H1 (cell line): ENCODE results near the gene APMAP. TPM values are rescaled to one million over a fixed set of nuclear protein-coding genes. Genes with fewer than 3 reads are reported as not detected.

Source experiments
- CTCF ChIA-PET: fragments of 300-600 bp; sonication (Branson Sonifier 250); formaldehyde crosslinking; loops from one replicate; lab custom pipeline; 2021; ENCODE audit not compliant: partially characterized antibody; lab: Charles Lee
- POLR2A ChIA-PET: fragments of 300-600 bp; sonication (Branson Sonifier 250); formaldehyde crosslinking; loops from one replicate; lab custom pipeline; 2021; ENCODE audit warnings: inconsistent platforms; ENCODE audit not compliant: partially characterized antibody; lab: Charles Lee
- DNase-seq, 2 experiments: peaks; one replicate each; pipeline versions ENCODE4 v3.0.0 to v3.0.0-alpha.2; 2010 to 2022; ENCODE audit warnings: low spot score in 2 of 2, low read depth in 1 of 2, mixed read lengths in 1 of 2
- FAIRE-seq: peaks from 2 replicates; lab custom pipeline; 2011; peaks lifted over from hg19 to GRCh38; lab: Jason Lieb, UNC
- H2AFZ ChIP-seq: 2 replicates; pipeline ENCODE4 v1.8.1; 2012; ENCODE audit warnings: low read length, inconsistent platforms
- H2AK5ac ChIP-seq: 2 replicates; pipeline ENCODE4 v1.6.1; 2013; ENCODE audit warnings: low read depth, low read length
- H2BK120ac ChIP-seq: replicated peaks from 2 replicates; pipeline ENCODE3; 2013; ENCODE audit warnings: low read depth, low read length, inconsistent platforms
- H2BK12ac ChIP-seq: 2 replicates; pipeline ENCODE4 v1.6.1; 2013; ENCODE audit warnings: low read depth, low read length
- H2BK15ac ChIP-seq: 2 replicates; pipeline ENCODE4 v1.6.1; 2013; ENCODE audit warnings: low read length
- H2BK20ac ChIP-seq: 2 replicates; pipeline ENCODE4 v1.6.1; 2013; ENCODE audit warnings: low read length
- H2BK5ac ChIP-seq: 2 replicates; pipeline ENCODE4 v1.6.1; 2013; ENCODE audit warnings: low read depth, low read length
- H3K14ac ChIP-seq: 2 replicates; pipeline ENCODE4 v1.6.1; 2013; ENCODE audit warnings: inconsistent platforms; ENCODE audit not compliant: insufficient read length
- H3K18ac ChIP-seq: 2 replicates; pipeline ENCODE4 v1.6.1; 2013; ENCODE audit warnings: low read length; ENCODE audit errors: extremely low read depth
- H3K23ac ChIP-seq: 2 replicates; pipeline ENCODE4 v1.6.1; 2013; ENCODE audit warnings: inconsistent platforms; ENCODE audit not compliant: insufficient read length
- H3K23me2 ChIP-seq: 2 replicates; pipeline ENCODE4 v1.6.1; 2013; ENCODE audit warnings: low read depth, low read length
- H3K27ac ChIP-seq: 2 replicates; pipeline ENCODE4 v1.6.1; 2011; ENCODE audit warnings: low read depth, low read length, inconsistent platforms
- H3K27me3 ChIP-seq, 4 experiments: replicated peaks in 1 of 4; 1 replicate in 1 of 4; 2 replicates in 3 of 4; pipeline versions ENCODE4 v1.6.1 to v1.8.1; 2011 to 2013; ENCODE audit warnings: low read length in 3 of 4, mild to moderate bottlenecking in 3 of 4, inconsistent platforms in 2 of 4, mixed read lengths in 2 of 4, moderate library complexity in 1 of 4; ENCODE audit not compliant: control insufficient read depth in 3 of 4, insufficient read depth in 3 of 4; ENCODE audit errors: extremely low read depth in 1 of 4
- H3K36me3 ChIP-seq, 4 experiments: 2 replicates each; pipeline versions ENCODE4 v1.6.1 to v1.8.1; 2011 to 2013; ENCODE audit warnings: mild to moderate bottlenecking in 4 of 4, low read length in 3 of 4, moderate library complexity in 2 of 4, control low read depth in 1 of 4, inconsistent platforms in 1 of 4; ENCODE audit not compliant: insufficient read depth in 4 of 4, control insufficient read depth in 2 of 4
- H3K4ac ChIP-seq: replicated peaks from 2 replicates; pipeline ENCODE3; 2013; ENCODE audit warnings: low read length, low read depth, mixed read lengths, inconsistent platforms; ENCODE audit not compliant: insufficient read length
- H3K4me1 ChIP-seq, 4 experiments: replicated peaks in 1 of 4; 1 replicate in 1 of 4; 2 replicates in 3 of 4; pipeline versions ENCODE4 v1.6.1 to v1.8.1; 2011 to 2013; ENCODE audit warnings: low read length in 3 of 4, inconsistent platforms in 2 of 4, mixed read lengths in 1 of 4; ENCODE audit not compliant: insufficient read depth in 4 of 4, control insufficient read depth in 3 of 4
- H3K4me2 ChIP-seq, 2 experiments: 2 replicates each; pipeline versions ENCODE4 v1.6.1 to v1.8.1; 2011 to 2013; ENCODE audit warnings: low read depth in 2 of 2, low read length in 2 of 2, control low read depth in 1 of 2, inconsistent platforms in 1 of 2, mild to moderate bottlenecking in 1 of 2; ENCODE audit not compliant: insufficient read depth in 1 of 2
- H3K4me3 ChIP-seq, 4 experiments: fragments of 200-600, 300-600 bp in 1 of 4; sonication (generic), shearing (Covaris generic), sonication (Bioruptor Twin) in 1 of 4; 2 replicates each; pipeline versions ENCODE4 v1.5.1 to v1.8.1; 2011 to 2016; ENCODE audit warnings: low read length in 4 of 4, low read depth in 3 of 4, control low read depth in 2 of 4, inconsistent platforms in 2 of 4, mild to moderate bottlenecking in 2 of 4, mixed read lengths in 1 of 4, moderate library complexity in 1 of 4; ENCODE audit not compliant: insufficient read depth in 2 of 4; ENCODE audit errors: extremely low read depth in 1 of 4
- H3K56ac ChIP-seq: replicated peaks from 2 replicates; pipeline ENCODE3; 2013; ENCODE audit warnings: low read depth, mild to moderate bottlenecking, mixed read lengths, low read length, inconsistent platforms; ENCODE audit not compliant: insufficient read length
- H3K79me1 ChIP-seq: 2 replicates; pipeline ENCODE4 v1.6.1; 2013; ENCODE audit warnings: low read depth, low read length, control low read depth
- H3K79me2 ChIP-seq, 2 experiments: 2 replicates each; pipeline versions ENCODE4 v1.6.1 to v1.8.1; 2012 to 2013; ENCODE audit warnings: low read length in 2 of 2, mild to moderate bottlenecking in 2 of 2, inconsistent platforms in 1 of 2; ENCODE audit not compliant: insufficient read depth in 2 of 2, control insufficient read depth in 1 of 2
- H3K9ac ChIP-seq, 4 experiments: replicated peaks in 1 of 4; 1 replicate in 1 of 4; 2 replicates in 3 of 4; pipeline versions ENCODE4 v1.6.1 to v1.8.1; 2011 to 2013; ENCODE audit warnings: low read depth in 3 of 4, low read length in 3 of 4, control low read depth in 2 of 4, mild to moderate bottlenecking in 2 of 4, moderate library complexity in 2 of 4, inconsistent platforms in 1 of 4; ENCODE audit errors: extremely low read depth in 1 of 4
- H3K9me3 ChIP-seq, 2 experiments: 2 replicates each; pipeline versions ENCODE4 v1.6.1 to v1.8.1; 2012 to 2013; ENCODE audit warnings: mild to moderate bottlenecking in 2 of 2, moderate library complexity in 2 of 2, control low read depth in 1 of 2, inconsistent platforms in 1 of 2, low read depth in 1 of 2, low read length in 1 of 2, mixed read lengths in 1 of 2; ENCODE audit not compliant: insufficient read depth in 2 of 2
- H4K20me1 ChIP-seq, 2 experiments: replicated peaks in 1 of 2; 2 replicates each; pipeline versions ENCODE3 to v1.8.1; 2011 to 2013; ENCODE audit warnings: inconsistent platforms in 2 of 2, low read length in 2 of 2, mild to moderate bottlenecking in 1 of 2; ENCODE audit not compliant: insufficient read depth in 2 of 2, control insufficient read depth in 1 of 2
- H4K5ac ChIP-seq: 2 replicates; pipeline ENCODE4 v1.6.1; 2013; ENCODE audit warnings: low read length, low read depth, mixed read lengths, inconsistent platforms; ENCODE audit not compliant: insufficient read length
- H4K8ac ChIP-seq: 2 replicates; pipeline ENCODE4 v1.8.0; 2013; ENCODE audit warnings: mild to moderate bottlenecking, moderate library complexity, low read length, inconsistent platforms; ENCODE audit not compliant: insufficient read depth; ENCODE audit errors: extremely low read depth
- H4K91ac ChIP-seq: replicated peaks from 2 replicates; pipeline ENCODE3; 2013; ENCODE audit warnings: low read length, mixed read lengths, inconsistent platforms; ENCODE audit not compliant: insufficient read length
- BACH1 ChIP-seq: IDR thresholded peaks from 2 replicates; pipeline ENCODE4 v1.6.1; 2012; ENCODE audit warnings: low read length, improper control_type of control experiment
- BRCA1 ChIP-seq: IDR thresholded peaks from 2 replicates; pipeline ENCODE4 v1.6.1; 2012; ENCODE audit warnings: low read depth, low read length, improper control_type of control experiment
- CHD1 ChIP-seq: IDR thresholded peaks from 2 replicates; pipeline ENCODE4 v1.6.1; 2012; ENCODE audit warnings: low read depth, low read length, improper control_type of control experiment
- CHD2 ChIP-seq: IDR thresholded peaks from 2 replicates; pipeline ENCODE4 v1.6.1; 2012; ENCODE audit warnings: low read length, improper control_type of control experiment
- FOSL1 ChIP-seq: IDR thresholded peaks from 2 replicates; pipeline ENCODE4 v1.6.1; 2011; ENCODE audit warnings: mild to moderate bottlenecking, low read depth, low read length, moderate library complexity; ENCODE audit not compliant: insufficient read depth
- GABPA ChIP-seq: IDR thresholded peaks from 2 replicates; pipeline ENCODE4 v1.6.1; 2011; ENCODE audit warnings: mild to moderate bottlenecking, low read length, moderate library complexity, borderline replicate concordance; ENCODE audit not compliant: insufficient read depth
- GTF2F1 ChIP-seq: IDR thresholded peaks from 2 replicates; pipeline ENCODE4 v1.6.1; 2012; ENCODE audit warnings: low read depth, low read length, improper control_type of control experiment, borderline replicate concordance
- HDAC6 ChIP-seq: IDR thresholded peaks from one replicate; pipeline ENCODE4 v1.7.1; 2012; ENCODE audit warnings: low read depth, mild to moderate bottlenecking, inconsistent platforms, low read length, moderate library complexity
- SP2 ChIP-seq: IDR thresholded peaks from 2 replicates; pipeline ENCODE4 v1.6.1; 2012; ENCODE audit warnings: mild to moderate bottlenecking, low read length, inconsistent platforms
- TAF7 ChIP-seq: optimal IDR thresholded peaks from 2 replicates; pipeline ENCODE3; 2011; ENCODE audit warnings: low read depth, mild to moderate bottlenecking, inconsistent platforms, low read length, moderate library complexity, borderline replicate concordance
- ZNF274 ChIP-seq: IDR thresholded peaks from 2 replicates; pipeline ENCODE4 v1.7.0; 2012; ENCODE audit warnings: low read length, borderline replicate concordance; ENCODE audit errors: extremely low read depth
- WGBS, 2 experiments: shearing (Covaris generic) in 1 of 2; methylation state at CpG; one replicate each; pipeline versions ENCODE4 v1.1.6 to v1.1.7; 2013 to 2015; ENCODE audit warnings: low lambda C conversion rate in 2 of 2, mixed read lengths in 2 of 2, inconsistent platforms in 1 of 2, low coverage in 1 of 2, missing lambda C conversion rate in 1 of 2; ENCODE audit not compliant: insufficient replicate concordance in 2 of 2, insufficient coverage in 1 of 2, insufficient read length in 1 of 2; ENCODE audit errors: extremely low coverage in 1 of 2, missing lambda C conversion rate in 1 of 2; 5-methylcytosine and 5-hydroxymethylcytosine counted together
- polyA plus RNA-seq, 7 experiments: library from polyadenylated mRNA; depleted of rRNA in 3 of 7; stranded (reverse) in 5 of 7; unstranded in 2 of 7; fragments of >200 nt in 5 of 7; fragments of 200-250 nt in 2 of 7; gene quantifications; 1 replicate in 5 of 7; 2 replicates in 1 of 7; 4 replicates in 1 of 7; pipeline versions ENCODE4 v1.2.1 to v1.2.3, GENCODE V29; 2011 to 2013; ENCODE audit warnings: missing spikeins in 2 of 7, mixed read lengths in 2 of 7
- total RNA-seq: library from RNA; stranded (reverse); fragmentation: NEBNext Ultra II Directional; extraction: Animal tissue kit (Norgen Biotek cat#: 25700); gene quantifications from 2 replicates; pipeline ENCODE4 v1.2.1, GENCODE V29; 2021
- TF ChIP-seq, protein P1 (sequence below), 3 experiments: IDR thresholded peaks; 1 replicate in 2 of 3; 2 replicates in 1 of 3; pipeline versions ENCODE4 v1.5.1 to v1.6.1; 2011; ENCODE audit warnings: low read length in 3 of 3, mild to moderate bottlenecking in 3 of 3, inconsistent platforms in 2 of 3, low read depth in 1 of 3, moderate library complexity in 1 of 3; ENCODE audit not compliant: insufficient read depth in 1 of 3; ENCODE audit errors: control extremely low read depth in 1 of 3

The APMAP gene
- total and polyA plus RNA-seq, 2 of the 8 experiments (the other 6 are each of a cell fraction or from before 2014, with no cell fraction given) = 31.3 to 66.0 TPM

DNA sequence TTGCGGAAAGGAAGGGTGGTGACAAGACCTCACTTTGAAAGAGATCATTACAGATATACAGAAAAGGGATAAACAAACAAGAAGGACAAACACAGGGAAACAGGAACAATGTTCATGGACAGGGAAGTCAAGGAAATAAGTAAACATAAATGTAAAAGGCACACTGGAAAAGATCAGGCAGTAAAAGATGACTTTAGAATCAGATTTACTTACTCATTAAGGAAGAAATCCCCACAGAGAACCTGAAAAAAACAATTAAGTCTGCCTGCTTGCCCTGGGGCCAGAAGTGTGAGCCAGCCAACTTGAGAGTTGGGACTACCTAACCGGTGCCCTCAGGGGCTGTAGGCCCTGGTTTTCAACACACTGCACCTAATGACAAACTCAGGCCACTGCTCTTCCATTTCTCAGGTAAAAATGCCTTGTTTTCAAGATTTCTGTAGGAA, 1.7 kb downstream of the APMAP start:
- Histone ChIP-seq H3K56ac (no peak overlapping the region), H2BK120ac (no peak overlapping the region), H4K5ac (no peak overlapping the region), H2BK15ac (no peak overlapping the region), H3K23me2 (peaks cover 3% of the 10 kb centered on the region), H3K4me2 (peak overlapping the region; percentile 72 to 82; a peak in 1 of 4 replicates), H3K36me3 (no peaks in the 10 kb centered on the region), H3K4ac (no peak overlapping the region), H3K14ac (no peak overlapping the region), H3K4me1 (peaks cover 0 to 7% (median 0%) of the 10 kb centered on the region in 4 experiments; a peak in 1 of 7 replicates), H3K79me1 (peaks cover 7% of the 10 kb centered on the region), H2BK5ac (no peak overlapping the region), H3K9ac (no peak overlapping the region), H2AFZ (no peak overlapping the region), H4K20me1 (peaks cover 0 to 6% of the 10 kb centered on the region in 2 experiments), H3K23ac (no peak overlapping the region), H4K8ac (no peak overlapping the region), H2BK20ac (no peak overlapping the region), H3K27ac (no peak overlapping the region), H2BK12ac (no peak overlapping the region), H3K4me3 (peak overlapping the region in 1 of 4 experiments; percentile 86; a peak in 2 of 8 replicates), H3K79me2 (peaks cover 6 to 58% of the 10 kb centered on the region in 2 experiments), H3K9me3 (no peaks in the 10 kb centered on the region), H2AK5ac (no peak overlapping the region), H3K18ac (no peak overlapping the region), H4K91ac (no peak overlapping the region), H3K27me3 (no peaks in the 10 kb centered on the region)
- FAIRE-seq = no peak
- CTCF ChIA-PET = interaction anchor here (1.4 kb wide), 1 partner anchor 257 kb away, joined by 3 read pairs; no protein-coding TSS in a partner anchor
- 83% methylated on average over 2 of the region's 2 CpGs; no CpG with 5 or more reads in 1 of the 2 experiments for WGBS, 2 experiments
- POLR2A ChIA-PET = no interaction called here
- DNase-seq = no peak
- TF ChIP-seq BRCA1 (no peak), ZNF274 (no peak), GTF2F1 (no peak), BACH1 (no peak), CHD2 (no peak), TAF7 (no peak), GABPA (no peak), FOSL1 (no peak), CHD1 (no peak), HDAC6 (no peak), SP2 (no peak)
- TF ChIP-seq, protein P1, sequence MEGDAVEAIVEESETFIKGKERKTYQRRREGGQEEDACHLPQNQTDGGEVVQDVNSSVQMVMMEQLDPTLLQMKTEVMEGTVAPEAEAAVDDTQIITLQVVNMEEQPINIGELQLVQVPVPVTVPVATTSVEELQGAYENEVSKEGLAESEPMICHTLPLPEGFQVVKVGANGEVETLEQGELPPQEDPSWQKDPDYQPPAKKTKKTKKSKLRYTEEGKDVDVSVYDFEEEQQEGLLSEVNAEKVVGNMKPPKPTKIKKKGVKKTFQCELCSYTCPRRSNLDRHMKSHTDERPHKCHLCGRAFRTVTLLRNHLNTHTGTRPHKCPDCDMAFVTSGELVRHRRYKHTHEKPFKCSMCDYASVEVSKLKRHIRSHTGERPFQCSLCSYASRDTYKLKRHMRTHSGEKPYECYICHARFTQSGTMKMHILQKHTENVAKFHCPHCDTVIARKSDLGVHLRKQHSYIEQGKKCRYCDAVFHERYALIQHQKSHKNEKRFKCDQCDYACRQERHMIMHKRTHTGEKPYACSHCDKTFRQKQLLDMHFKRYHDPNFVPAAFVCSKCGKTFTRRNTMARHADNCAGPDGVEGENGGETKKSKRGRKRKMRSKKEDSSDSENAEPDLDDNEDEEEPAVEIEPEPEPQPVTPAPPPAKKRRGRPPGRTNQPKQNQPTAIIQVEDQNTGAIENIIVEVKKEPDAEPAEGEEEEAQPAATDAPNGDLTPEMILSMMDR (IDR thresholded peaks at IDR 0.05; ENCODE audit: control extremely low read depth in 1 of 3, insufficient read depth in 1 of 3, low read depth in 1 of 3, low read length in 3 of 3) = no peak
